Endothelial cell of umbilical vein (primary cell): Measurements from ENCODE around the gene DEFB129. TPM values are rescaled to one million over a fixed set of nuclear protein-coding genes. Genes with fewer than 3 reads are reported as not detected.

Experiments
- BruUV-seq: library from RNA; stranded (reverse); fragments of 400-500 nt; replicated peaks from 2 replicates; lab custom pipeline; 2021; lab: Mats Ljungman, UMichigan
- CTCF ChIA-PET: fragments of 300-600, 350-600 bp; sonication (Branson Sonifier 250); formaldehyde crosslinking; loops from one replicate; lab custom pipeline; 2021; ENCODE audit warnings: antibody characterized with exemption, inconsistent platforms; lab: Charles Lee
- POLR2A ChIA-PET: fragments of 300-600, 350-600 bp; sonication (Branson Sonifier 250); formaldehyde crosslinking; loops from one replicate; lab custom pipeline; 2021; ENCODE audit warnings: antibody characterized with exemption, inconsistent platforms; lab: Charles Lee
- DNase-seq: peaks from one replicate; pipeline ENCODE4 v3.0.0-alpha.2; 2011; ENCODE audit warnings: low read depth, low spot score
- FAIRE-seq: peaks from 2 replicates; lab custom pipeline; 2011; peaks lifted over from hg19 to GRCh38; lab: Jason Lieb, UNC
- H2AFZ ChIP-seq: 2 replicates; pipeline ENCODE4 v1.6.0; 2012; ENCODE audit warnings: low read depth, low read length, control low read depth, inconsistent platforms
- H3K27ac ChIP-seq: 2 replicates; pipeline ENCODE4 v1.5.1; 2011; ENCODE audit warnings: low read depth, mild to moderate bottlenecking, control low read depth, low read length, moderate library complexity; ENCODE audit not compliant: insufficient read depth
- H3K27me3 ChIP-seq, 2 experiments: 2 replicates each; pipeline versions ENCODE4 v1.6.0 to v1.6.1; 2011; ENCODE audit warnings: low read length in 2 of 2, mixed read lengths in 1 of 2; ENCODE audit not compliant: control insufficient read depth in 2 of 2, insufficient read depth in 2 of 2
- H3K36me3 ChIP-seq, 2 experiments: 2 replicates in 1 of 2; 3 replicates in 1 of 2; pipeline ENCODE4 v1.5.1; 2011; ENCODE audit warnings: low read length in 2 of 2, mild to moderate bottlenecking in 1 of 2, moderate library complexity in 1 of 2; ENCODE audit not compliant: control insufficient read depth in 2 of 2, insufficient read depth in 2 of 2; ENCODE audit errors: extremely low read depth in 1 of 2
- H3K4me1 ChIP-seq: 3 replicates; pipeline ENCODE4 v1.5.1; 2011; ENCODE audit warnings: mild to moderate bottlenecking, low read length; ENCODE audit not compliant: control insufficient read depth, insufficient read depth; ENCODE audit errors: extremely low read depth
- H3K4me2 ChIP-seq: 2 replicates; pipeline ENCODE4 v1.6.1; 2011; ENCODE audit warnings: low read length, control low read depth, mixed read lengths; ENCODE audit not compliant: insufficient read depth
- H3K4me3 ChIP-seq, 3 experiments: fragments of 200-600 bp in 1 of 3; sonication (generic), shearing (Covaris generic) in 1 of 3; replicated peaks in 1 of 3; 2 replicates each; pipeline ENCODE4 v1.5.1; 2011 to 2016; ENCODE audit warnings: control low read depth in 3 of 3, low read length in 3 of 3, mild to moderate bottlenecking in 2 of 3, inconsistent platforms in 1 of 3, low read depth in 1 of 3, moderate library complexity in 1 of 3; ENCODE audit not compliant: insufficient read depth in 1 of 3
- H3K79me2 ChIP-seq: 2 replicates; pipeline ENCODE4 v1.6.0; 2012; ENCODE audit warnings: low read length, inconsistent platforms; ENCODE audit not compliant: control insufficient read depth, insufficient read depth
- H3K9ac ChIP-seq: replicated peaks from 2 replicates; pipeline ENCODE3; 2011; ENCODE audit warnings: low read length, control low read depth; ENCODE audit not compliant: insufficient read depth; ENCODE audit errors: extremely low read depth
- H3K9me1 ChIP-seq: replicated peaks from 3 replicates; pipeline ENCODE4 v1.6.0; 2011; ENCODE audit warnings: mild to moderate bottlenecking, low read length; ENCODE audit not compliant: control insufficient read depth, insufficient read depth; ENCODE audit errors: extremely low read depth
- H3K9me3 ChIP-seq: replicated peaks from 2 replicates; pipeline ENCODE4 v1.5.1; 2012; ENCODE audit warnings: low read length, inconsistent platforms; ENCODE audit not compliant: control insufficient read depth, insufficient read depth
- H4K20me1 ChIP-seq: replicated peaks from 2 replicates; pipeline ENCODE3; 2011; ENCODE audit warnings: mild to moderate bottlenecking, low read length; ENCODE audit not compliant: control insufficient read depth, insufficient read depth; ENCODE audit errors: extremely low read depth
- CTCF ChIP-seq, 2 donors: IDR thresholded peaks; 1 replicate in 1 of 2; 2 replicates in 1 of 2; pipeline ENCODE4 v1.5.1; 2011; ENCODE audit warnings: low read length in 2 of 2, mild to moderate bottlenecking in 2 of 2, moderate library complexity in 2 of 2, control low read depth in 1 of 2, inconsistent platforms in 1 of 2, low read depth in 1 of 2; ENCODE audit not compliant: insufficient read depth in 1 of 2; ENCODE audit errors: extremely low read depth in 1 of 2
- EZH2 ChIP-seq: IDR thresholded peaks from 2 replicates; pipeline ENCODE4 v1.6.1; 2012; ENCODE audit warnings: borderline replicate concordance, low read depth, mild to moderate bottlenecking, moderate library complexity, low read length, inconsistent platforms; ENCODE audit not compliant: severe bottlenecking
- FOS ChIP-seq: IDR thresholded peaks from 2 replicates; pipeline ENCODE4 v1.6.1; 2011; ENCODE audit warnings: mild to moderate bottlenecking, low read length, moderate library complexity, borderline replicate concordance; ENCODE audit not compliant: insufficient read depth
- GATA2 ChIP-seq: IDR thresholded peaks from 2 replicates; pipeline ENCODE4 v1.7.0; 2011; ENCODE audit warnings: low read depth, mild to moderate bottlenecking, moderate library complexity, mixed read lengths, low read length; ENCODE audit not compliant: insufficient read length, insufficient read depth
- JUN ChIP-seq: IDR thresholded peaks from 2 replicates; pipeline ENCODE4 v1.6.1; 2011; ENCODE audit warnings: borderline replicate concordance, low read depth; ENCODE audit not compliant: insufficient read length, insufficient read depth
- MAX ChIP-seq: IDR thresholded peaks from 2 replicates; pipeline ENCODE4 v1.6.1; 2011; ENCODE audit not compliant: insufficient read depth, insufficient read length
- MYC ChIP-seq: IDR thresholded peaks from one replicate; pipeline ENCODE4 v1.6.1; 2011; ENCODE audit warnings: mild to moderate bottlenecking, low read depth, low read length
- POLR2A ChIP-seq: IDR thresholded peaks from 2 replicates; pipeline ENCODE4 v1.6.1; 2012; ENCODE audit warnings: low read depth, mild to moderate bottlenecking, control low read depth, low read length
- POLR2AphosphoS5 ChIP-seq: IDR thresholded peaks from 2 replicates; pipeline ENCODE4 v1.6.1; 2012; ENCODE audit warnings: low read depth, mild to moderate bottlenecking, control low read depth, low read length, moderate library complexity; ENCODE audit not compliant: insufficient read depth
- dilution Hi-C: fragments of 300-500 bp; cut with MboI; formaldehyde crosslinking; loops from one replicate; pipeline ENCODE4 v1.15.0; 2019; ENCODE audit warnings: low sequenced_read_pairs; ENCODE audit not compliant: extremely low pct_ligation_motif_present
- intact Hi-C: fragments of 100-400 bp; cut with micrococcal nuclease; formaldehyde crosslinking; loops from one replicate; pipeline ENCODE4 v1.10.0; 2022
- polyA plus RNA-seq, 4 experiments: library from polyadenylated mRNA; depleted of rRNA in 3 of 4; stranded (reverse) in 3 of 4; unstranded in 1 of 4; fragments of >200 nt; gene quantifications; 2 replicates each; pipeline versions ENCODE4 v1.2.1 to v1.2.3, GENCODE V29; 2011 to 2012; ENCODE audit warnings: missing spikeins in 1 of 4
- total RNA-seq: library from RNA; stranded (reverse); gene quantifications from 2 replicates; pipeline ENCODE4 v1.2.3, GENCODE V29; 2021

The DEFB129 gene
- total and polyA plus RNA-seq, 2 donors (not counting 3 experiments of a cell fraction or from before 2014, with no cell fraction given): not detected

- no peaks in the 10 kb centered on the region for H3K27me3 ChIP-seq
- no peak overlapping the region for H2AFZ ChIP-seq
- peaks cover 0 to 33% of the 10 kb centered on the region in 2 experiments for H3K36me3 ChIP-seq
- no peak for DNase-seq
- dilution Hi-C loops (no loop called here), intact Hi-C loops (no loop called here)
- H3K9me3 ChIP-seq: no peaks in the 10 kb centered on the region
- no peak overlapping the region for H3K27ac ChIP-seq
- TF ChIP-seq EZH2 (no peak), CTCF (IDR thresholded peaks at IDR 0.05; ENCODE audit: extremely low read depth in 1 of 2, insufficient read depth in 1 of 2, low read depth in 1 of 2, low read length in 2 of 2) (no peak), POLR2A (no peak), JUN (no peak), FOS (no peak), MYC (no peak), POLR2AphosphoS5 (no peak), MAX (no peak), GATA2 (no peak)
- H3K4me3 ChIP-seq: no peak overlapping the region
- no peaks in the 10 kb centered on the region for H3K9me1 ChIP-seq
- no peaks in the 10 kb centered on the region for H4K20me1 ChIP-seq
- CTCF ChIA-PET: no interaction called here
- no peak overlapping the region for H3K9ac ChIP-seq
- POLR2A ChIA-PET: no interaction called here
- no peaks in the 10 kb centered on the region for H3K4me1 ChIP-seq
- no peak for FAIRE-seq
- BruUV-seq: no TSS peak
- H3K4me2 ChIP-seq: no peak overlapping the region
- H3K79me2 ChIP-seq: no peaks in the 10 kb centered on the region
Observed at GRCh38 chr20:275791-276190, 48.7 kb downstream of the DEFB129 start.
